DND-41 (cell line): ENCODE data around the gene DCPS.

Experiments
- CTCF ChIP-seq: IDR thresholded peaks from 2 replicates; pipeline ENCODE4 v1.5.1; 2012; ENCODE audit warnings: borderline replicate concordance, low read length, moderate library complexity, mild to moderate bottlenecking; ENCODE audit not compliant: poor library complexity, severe bottlenecking; ENCODE audit errors: extremely low read depth
- EZH2 ChIP-seq: IDR thresholded peaks from 3 replicates; pipeline ENCODE4 v1.6.1; 2012; ENCODE audit warnings: borderline replicate concordance, low read depth, mild to moderate bottlenecking, moderate library complexity, low read length, inconsistent platforms; ENCODE audit not compliant: severe bottlenecking

GRCh38 chr11:126348806-126349582 lies 45.1 kb downstream of the DCPS start:
- TF ChIP-seq EZH2 (no peak), CTCF (no peak)
